ENCODE measurements around the gene CRAT. TPM values are rescaled to one million over a fixed set of nuclear protein-coding genes. Genes with fewer than 3 reads are reported as not detected.

The CRAT gene
- total RNA-seq, 1 experiment from 2014 or later: 38.8 TPM

GRCh38 chr9:129138144-129138462 is 27.5 kb upstream of the CRAT start:
- no peak overlapping the region for H3K4me3 ChIP-seq (ENCODE audit: low read depth in 2 of 2, low read length in 2 of 2)
- no TSS peak for BruUV-seq (replicated peaks)
- intact Hi-C loops (cut with micrococcal nuclease; ENCODE audit: unreplicated experiment) (loop anchor here (10.0 kb wide), 1 partner anchor 477 kb away; no protein-coding TSS in a partner anchor), in situ Hi-C loops (cut with HindIII; ENCODE audit: low pct_unique_long_range_greater_than_20kb, low sequenced_read_pairs) (no loop called here)
- H3K4me1 ChIP-seq (ENCODE audit: control insufficient read depth, insufficient read depth, low read length): peaks cover 28% of the 10 kb centered on the region
- TF ChIP-seq CTCF (IDR thresholded peaks at IDR 0.05) (no peak), TCF7L2 (IDR thresholded peaks at IDR 0.05; ENCODE audit: low read depth, low read length) (no peak)
- ChIA-PET CTCF (interaction anchor here (0.6 to 1.2 kb wide), 2 partner anchors 12 to 14 kb away, joined by 3 to 4 read pairs; no protein-coding TSS in a partner anchor), POLR2A (no interaction called here)
- H3K27ac ChIP-seq (ENCODE audit: low read length): peak overlapping the region; percentile 69; the same call in 1 of the 2 replicates
- no peak for ATAC-seq
- peaks cover 2% of the 10 kb centered on the region; the same call in 1 of the 2 replicates for H3K36me3 ChIP-seq (ENCODE audit: control insufficient read depth, insufficient read depth, low read length)
- no peaks in the 10 kb centered on the region for H3K27me3 ChIP-seq (ENCODE audit: control insufficient read depth, insufficient read depth, low read length)
- DNase-seq (ENCODE audit: low read depth, low spot score): no peak
- no peaks in the 10 kb centered on the region for H3K9me3 ChIP-seq (ENCODE audit: control insufficient read depth, insufficient read depth, low read depth, low read length)

GRCh38 chr9:129137292-129138143 is 26.9 kb upstream of the CRAT start:
- no peak for ATAC-seq
- no peak for DNase-seq (ENCODE audit: low read depth, low spot score)
- no peak overlapping the region for H3K27ac ChIP-seq (ENCODE audit: low read length)
- no TSS peak for BruUV-seq (replicated peaks)
- no peaks in the 10 kb centered on the region for H3K9me3 ChIP-seq (ENCODE audit: control insufficient read depth, insufficient read depth, low read depth, low read length)
- CTCF ChIA-PET: interaction anchor here (0.6 kb wide), 2 partner anchors 13 to 45 kb away, joined by 3 to 4 read pairs; no protein-coding TSS in a partner anchor
- H3K36me3 ChIP-seq (ENCODE audit: control insufficient read depth, insufficient read depth, low read length): peaks cover 2% of the 10 kb centered on the region; the same call in 1 of the 2 replicates
- H3K4me3 ChIP-seq (ENCODE audit: low read depth in 2 of 2, low read length in 2 of 2): no peak overlapping the region
- POLR2A ChIA-PET: no interaction called here
- no peaks in the 10 kb centered on the region for H3K27me3 ChIP-seq (ENCODE audit: control insufficient read depth, insufficient read depth, low read length)
- peaks cover 24% of the 10 kb centered on the region for H3K4me1 ChIP-seq (ENCODE audit: control insufficient read depth, insufficient read depth, low read length)
- intact Hi-C loops (cut with micrococcal nuclease; ENCODE audit: unreplicated experiment): loop anchor here (10.0 kb wide), 1 partner anchor 477 kb away; no protein-coding TSS in a partner anchor
- in situ Hi-C loops (cut with HindIII; ENCODE audit: low pct_unique_long_range_greater_than_20kb, low sequenced_read_pairs): no loop called here
- no peak for TF ChIP-seq SIN3A (IDR thresholded peaks at IDR 0.05; ENCODE audit: borderline replicate concordance, insufficient read depth, low read depth, low read length)
- TF ChIP-seq TCF7L2 (IDR thresholded peaks at IDR 0.05; ENCODE audit: low read depth, low read length): no peak
- TF ChIP-seq CTCF (IDR thresholded peaks at IDR 0.05): no peak
- no peak for TF ChIP-seq POLR2AphosphoS5 (IDR thresholded peaks at IDR 0.05; ENCODE audit: low read depth, low read length)
- TF ChIP-seq REST (IDR thresholded peaks at IDR 0.05; ENCODE audit: insufficient read depth in 1 of 2, low read depth in 2 of 2, low read length in 1 of 2): no peak
